Stimulated activated CD4-positive, alpha-beta T cell treated with anti-CD3 and anti-CD28 coated beads, Interleukin-4, amount 100 ng/mL, for 1 hour (primary cell): Measurements from ENCODE around the gene PPM1K.
A peak's percentile ranks its signal among the peaks of the same experiment; 100 is the strongest.
"Not testable (repeated sequence)": the region's sequence is repeated elsewhere in the genome, so short reads cannot be mapped to it uniquely, and the experiment has no call there.

Source experiments
- DNase-seq: peaks from one replicate; pipeline ENCODE4 v3.0.0-alpha.2; 2020

The PPM1K gene

GRCh38 chr4:88284439-88285234 lies at the start of gene PPM1K:
Gene PPM1K, minus strand, starts transcription at chr4:88284561. Its CDS starts 5,978 bp downstream, at chr4:88278583.
- peak; percentile 99 for DNase-seq

DNA sequence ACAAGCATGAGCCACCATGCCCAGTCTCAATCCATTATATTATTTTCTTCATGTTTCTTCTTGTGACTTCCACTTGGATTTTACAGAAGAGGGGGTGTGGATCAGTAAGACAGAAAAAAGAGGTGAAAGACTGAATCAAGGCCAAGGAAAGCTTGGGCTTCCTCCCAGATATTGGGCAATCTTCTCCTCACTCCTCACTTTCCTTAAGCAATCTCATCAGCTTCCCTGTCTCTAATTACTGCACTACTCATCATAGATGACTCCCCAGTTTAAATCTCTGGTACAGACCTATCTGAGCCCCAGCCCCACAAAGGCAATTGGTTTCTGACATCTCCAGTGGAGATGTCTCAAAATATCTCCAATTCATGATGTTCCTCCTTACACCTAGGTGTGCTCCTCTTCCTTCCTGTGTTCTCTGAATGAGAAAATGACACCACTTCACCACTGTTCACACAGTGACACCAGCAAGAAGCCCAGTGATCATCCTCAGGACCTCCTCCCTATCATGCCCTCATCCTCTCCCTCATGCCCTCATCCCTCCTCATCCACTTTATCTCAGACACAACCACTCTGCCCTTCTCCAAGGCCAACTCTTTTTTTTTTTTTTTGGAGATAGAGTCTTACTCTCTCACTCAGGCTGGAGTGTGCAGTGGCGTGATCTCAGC lies 49.5 kb upstream of the PPM1K start:
- DNase-seq = no peak

- no peak for DNase-seq
These were observed 43.3 kb upstream of the PPM1K start for GRCh38 chr4:88327665-88328064.

GRCh38 chr4:88320780-88321373 lies 36.5 kb upstream of the PPM1K start:
- DNase-seq = no peak

GRCh38 chr4:88320224-88320779 lies 35.9 kb upstream of the PPM1K start:
- no peak for DNase-seq

DNA sequence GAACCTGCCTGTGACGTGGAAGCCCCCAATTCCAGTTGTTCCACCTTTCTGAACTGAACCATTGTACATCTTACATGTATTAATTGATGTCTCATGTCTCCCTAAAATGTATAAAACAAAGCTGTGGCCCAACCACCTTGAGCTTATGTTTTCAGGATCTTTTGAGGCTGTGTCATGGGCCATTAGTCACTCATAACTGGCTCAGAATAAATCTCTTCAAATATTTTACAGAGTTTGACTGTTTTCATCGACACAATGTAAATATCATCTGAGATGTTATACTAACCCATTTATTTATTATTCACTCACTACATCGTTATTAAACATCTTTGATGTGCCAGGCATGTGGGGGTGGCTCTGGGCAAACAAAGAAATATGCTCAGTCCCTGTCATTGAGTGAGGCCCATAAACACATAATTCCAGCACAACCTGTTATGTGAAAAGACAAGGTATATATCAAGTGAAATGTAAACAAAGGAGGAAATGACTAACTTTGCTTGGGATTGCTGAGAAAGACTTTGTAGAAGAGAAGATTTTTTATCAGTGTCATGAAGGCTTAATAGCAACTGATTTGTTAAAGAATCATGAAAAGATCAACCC lies 34.5 kb upstream of the PPM1K start:
- DNase-seq = no peak

- DNase-seq = no peak
These were observed 31.2 kb upstream of the PPM1K start for GRCh38 chr4:88315460-88316017.

DNA sequence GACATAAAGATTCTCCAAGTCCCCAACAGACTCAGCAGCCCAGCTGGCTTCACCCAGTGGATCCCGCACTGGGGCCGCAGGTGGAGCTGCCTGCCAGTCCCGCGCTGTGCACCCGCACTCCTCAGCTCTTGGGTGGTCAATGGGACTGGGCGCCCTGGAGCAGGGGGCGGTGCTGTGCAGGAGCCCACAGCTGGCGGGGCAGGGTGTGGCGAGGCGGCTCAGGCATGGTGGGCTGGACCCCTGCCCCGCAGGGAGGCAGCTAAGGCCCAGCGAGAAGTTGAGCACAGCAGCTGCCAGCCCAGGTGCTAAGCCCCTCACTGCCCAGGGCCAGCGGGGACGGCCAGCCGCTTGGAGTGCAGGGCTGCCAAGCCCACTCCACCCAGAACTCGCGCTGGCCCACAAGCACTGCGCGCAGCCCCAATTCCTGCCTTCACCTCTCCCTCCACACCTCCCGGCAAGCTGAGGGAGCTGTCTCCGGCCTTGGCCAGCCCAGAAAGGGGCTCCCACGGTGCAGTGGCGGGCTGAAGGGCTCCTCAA lies 28.8 kb upstream of the PPM1K start:
- DNase-seq = not testable (repeated sequence)

DNA sequence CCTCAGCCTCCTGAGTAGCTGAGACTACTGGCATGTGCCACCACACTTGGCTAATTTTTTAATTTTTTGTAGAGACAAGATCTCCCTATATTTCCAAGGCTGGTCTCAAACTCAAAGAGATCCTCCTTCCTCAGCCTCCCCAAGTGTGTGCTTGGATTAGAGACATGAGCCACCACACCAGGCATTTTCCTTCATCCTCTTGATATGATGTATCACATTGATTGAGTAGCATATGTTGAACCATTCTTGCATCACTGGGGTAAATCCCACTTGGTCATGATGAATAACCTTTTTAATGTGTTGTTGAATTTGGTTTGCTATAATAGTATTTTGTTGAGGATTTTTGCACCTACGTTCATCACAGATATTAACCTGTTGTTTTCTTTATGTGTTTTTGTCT lies 24.2 kb upstream of the PPM1K start:
- DNase-seq = no peak

- no peak for DNase-seq
These were observed 13.5 kb upstream of the PPM1K start for GRCh38 chr4:88297725-88298454.

DNA sequence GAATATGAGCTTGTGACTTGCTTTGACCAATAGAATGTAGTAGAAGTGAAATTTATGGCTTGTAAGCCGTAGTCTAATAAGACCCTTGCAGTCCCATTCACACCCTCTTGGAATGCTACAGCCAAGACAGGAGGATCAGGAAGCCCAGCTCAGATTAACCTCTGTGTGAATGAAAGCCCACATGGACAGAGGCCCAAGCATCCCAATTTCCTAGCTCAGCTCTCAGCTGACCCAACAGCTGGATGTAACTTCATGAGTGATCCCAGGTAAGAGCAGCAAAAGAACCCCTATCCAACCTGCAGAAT lies 12.8 kb upstream of the PPM1K start:
- DNase-seq = no peak

DNA sequence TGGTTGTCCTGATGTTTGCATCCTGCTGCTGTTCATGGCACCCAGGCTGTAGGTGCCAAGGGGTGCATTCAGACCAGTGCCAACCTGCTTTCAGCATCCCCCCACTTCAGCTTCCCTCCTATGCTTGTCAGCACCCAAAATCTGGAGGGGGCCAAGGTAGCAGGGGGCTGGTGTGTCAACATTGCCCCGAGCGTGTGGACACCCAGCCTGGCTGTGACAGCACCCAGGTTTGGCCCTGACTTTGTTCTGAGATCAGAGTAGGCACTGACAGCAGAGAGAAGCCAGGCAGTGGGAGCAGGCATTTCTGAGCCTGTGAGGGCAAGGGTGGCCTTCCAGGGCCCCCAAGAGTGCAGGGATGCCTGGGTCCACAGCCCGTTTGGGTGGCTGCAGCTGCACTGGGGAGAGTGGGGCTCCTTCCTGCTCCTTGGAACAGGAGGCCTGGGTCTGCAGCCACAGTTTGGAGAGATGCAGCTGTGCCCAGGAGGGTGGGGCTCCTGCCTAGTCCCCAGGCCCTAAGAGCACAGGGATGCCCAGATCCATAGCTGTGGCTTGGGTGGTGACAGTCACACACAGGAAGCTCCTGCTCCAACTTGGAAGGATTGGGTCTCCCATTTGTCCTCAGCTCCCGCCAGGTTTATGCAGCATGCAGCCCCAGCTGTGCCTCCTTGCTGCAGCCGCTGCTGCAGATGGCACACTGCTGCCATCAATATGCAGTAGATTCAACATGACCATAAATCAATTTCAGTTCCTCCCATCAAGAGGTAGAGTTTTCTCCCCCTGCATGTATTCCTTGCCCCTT lies 12.3 kb upstream of the PPM1K start:
- no peak for DNase-seq

- DNase-seq = no peak
These were observed 11.3 kb upstream of the PPM1K start for GRCh38 chr4:88295656-88296055.

- DNase-seq = no peak
These were observed 6.6 kb upstream of the PPM1K start for GRCh38 chr4:88291003-88291402.

GRCh38 chr4:88286897-88287296 lies 2.5 kb upstream of the PPM1K start:
- no peak for DNase-seq

- DNase-seq = no peak
These were observed 883 bp upstream of the PPM1K start for GRCh38 chr4:88285235-88285653.

GRCh38 chr4:88283661-88284438 lies 511 bp downstream of the PPM1K start:
- peak; percentile 65 for DNase-seq

- no peak for DNase-seq
These were observed 4.0 kb downstream of the PPM1K start for GRCh38 chr4:88280228-88280795.

DNA sequence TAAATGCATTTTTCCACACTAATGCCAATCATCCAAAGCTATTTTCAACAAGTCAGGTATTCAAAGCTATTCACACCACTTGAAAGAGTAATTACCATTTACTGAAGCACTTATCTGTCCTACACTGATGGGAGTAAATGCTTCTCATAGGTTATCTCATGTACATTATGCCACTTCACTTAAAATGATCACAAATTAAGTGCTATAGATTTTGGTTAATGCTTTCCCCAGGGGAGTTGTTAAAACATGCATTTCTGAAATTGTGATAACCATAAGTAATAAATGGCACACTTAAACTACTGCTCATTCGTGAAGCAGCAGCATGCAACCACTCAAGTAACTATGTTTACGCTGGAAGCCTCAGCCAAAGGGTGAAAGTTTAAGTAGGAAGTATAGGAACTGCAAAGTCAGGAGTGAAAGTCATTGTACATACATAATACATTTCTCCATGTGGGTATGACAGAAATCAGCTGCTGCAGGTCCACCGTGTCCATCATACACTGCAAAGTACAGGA lies 6.6 kb downstream of the PPM1K start:
- DNase-seq = no peak
